ENCODE results near the gene PLCB4. TPM values are rescaled to one million over a fixed set of nuclear protein-coding genes. Genes with fewer than 3 reads are reported as not detected.

PLCB4 gene
- polyA plus RNA-seq, 1 donor (not counting 4 experiments of a cell fraction or from before 2014, with no cell fraction given): 4.1 TPM

- dilution Hi-C loops (cut with MboI; ENCODE audit: extremely low pct_ligation_motif_present, low sequenced_read_pairs): no loop called here
- no peak for FAIRE-seq
- TF ChIP-seq CTCF (optimal IDR thresholded peaks at IDR 0.05 in 1 of 3, IDR thresholded peaks at IDR 0.05 in 1 of 3, conservative IDR thresholded peaks at IDR 0.05 in 1 of 3; ENCODE audit: extremely low read depth in 1 of 3, insufficient read depth in 2 of 3, low read length in 3 of 3): no peak
- no peak for TF ChIP-seq EZH2 (IDR thresholded peaks at IDR 0.05; ENCODE audit: low read length)
- H3K4me2 ChIP-seq (ENCODE audit: control insufficient read depth, extremely low read depth, insufficient read depth, low read depth, low read length): no peak overlapping the region
- no peaks in the 10 kb centered on the region for H3K9me3 ChIP-seq (ENCODE audit: control insufficient read depth, low read depth, low read length)
- H3K27me3 ChIP-seq (ENCODE audit: control insufficient read depth, extremely low read depth, insufficient read depth, low read length): peaks cover 57% of the 10 kb centered on the region
- no peaks in the 10 kb centered on the region for H3K4me1 ChIP-seq (ENCODE audit: control insufficient read depth, extremely low read depth, insufficient read depth, low read length)
- no peaks in the 10 kb centered on the region for H3K36me3 ChIP-seq (ENCODE audit: control insufficient read depth in 2 of 2, extremely low read depth in 1 of 2, insufficient read depth in 2 of 2, low read length in 2 of 2)
- H3K79me2 ChIP-seq (ENCODE audit: control insufficient read depth, insufficient read depth, low read length): no peaks in the 10 kb centered on the region
- no peaks in the 10 kb centered on the region for H4K20me1 ChIP-seq (ENCODE audit: control insufficient read depth, extremely low read depth, insufficient read depth, low read length)
- H2AFZ ChIP-seq (ENCODE audit: control insufficient read depth, low read length): no peak overlapping the region
- H3K9me1 ChIP-seq (ENCODE audit: control insufficient read depth, extremely low read depth, insufficient read depth, low read length): no peaks in the 10 kb centered on the region
- H3K27ac ChIP-seq (ENCODE audit: control insufficient read depth, insufficient read depth, low read length): no peak overlapping the region
- no peak overlapping the region for H3K9ac ChIP-seq (ENCODE audit: control insufficient read depth, extremely low read depth, insufficient read depth, low read length)
- DNase-seq (ENCODE audit: low read depth, low spot score): no peak
- H3K4me3 ChIP-seq (ENCODE audit: control insufficient read depth in 2 of 3, extremely low read depth in 1 of 3, insufficient read depth in 2 of 3, low read depth in 1 of 3, low read length in 3 of 3): no peak overlapping the region
Observed at GRCh38 chr20:9514072-9514460, 445.2 kb downstream of the PLCB4 start.

GRCh38 chr20:9514461-9515213 lies 445.8 kb downstream of the PLCB4 start, which contains the start of gene LAMP5:
LAMP5 (plus strand) TSS chr20:9514590; CDS start chr20:9514853, 263 bp downstream.
- Histone ChIP-seq H3K4me2 (ENCODE audit: control insufficient read depth, extremely low read depth, insufficient read depth, low read depth, low read length) (no peak within 1 kb of the TSS), H3K27ac (ENCODE audit: control insufficient read depth, insufficient read depth, low read length) (no peak within 1 kb of the TSS), H3K4me3 (ENCODE audit: control insufficient read depth in 2 of 3, extremely low read depth in 1 of 3, insufficient read depth in 2 of 3, low read depth in 1 of 3, low read length in 3 of 3) (no peak within 1 kb of the TSS), H3K9me1 (ENCODE audit: control insufficient read depth, extremely low read depth, insufficient read depth, low read length) (no peaks in the 10 kb centered on the region), H3K9me3 (ENCODE audit: control insufficient read depth, low read depth, low read length) (no peaks in the 10 kb centered on the region), H3K27me3 (ENCODE audit: control insufficient read depth, extremely low read depth, insufficient read depth, low read length) (peaks cover 53% of the 10 kb centered on the region), H2AFZ (ENCODE audit: control insufficient read depth, low read length) (no peak within 1 kb of the TSS), H3K79me2 (ENCODE audit: control insufficient read depth, insufficient read depth, low read length) (no peaks in the 10 kb centered on the region), H3K36me3 (ENCODE audit: control insufficient read depth in 2 of 2, extremely low read depth in 1 of 2, insufficient read depth in 2 of 2, low read length in 2 of 2) (no peaks in the 10 kb centered on the region), H3K9ac (ENCODE audit: control insufficient read depth, extremely low read depth, insufficient read depth, low read length) (no peak within 1 kb of the TSS), H4K20me1 (ENCODE audit: control insufficient read depth, extremely low read depth, insufficient read depth, low read length) (no peaks in the 10 kb centered on the region), H3K4me1 (ENCODE audit: control insufficient read depth, extremely low read depth, insufficient read depth, low read length) (no peaks in the 10 kb centered on the region)
- DNase-seq (ENCODE audit: low read depth, low spot score) (no peak), FAIRE-seq (no peak)
- TF ChIP-seq CTCF (optimal IDR thresholded peaks at IDR 0.05 in 1 of 3, IDR thresholded peaks at IDR 0.05 in 1 of 3, conservative IDR thresholded peaks at IDR 0.05 in 1 of 3; ENCODE audit: extremely low read depth in 1 of 3, insufficient read depth in 2 of 3, low read length in 3 of 3) (no peak), EZH2 (IDR thresholded peaks at IDR 0.05; ENCODE audit: low read length) (no peak)
- dilution Hi-C loops (cut with MboI; ENCODE audit: extremely low pct_ligation_motif_present, low sequenced_read_pairs): no loop called here
